K562 (cell line): Measurements from ENCODE around the gene TP73. TPM values are rescaled to one million over a fixed set of nuclear protein-coding genes. Genes with fewer than 3 reads are reported as not detected.

Experiments
- AFF1 ChIP-seq, 2 experiments: fragments of 450-650 bp; IDR thresholded peaks; 2 replicates each; pipeline ENCODE4 v1.6.1; 2018; ENCODE audit warnings: mild to moderate bottlenecking in 2 of 2, low read depth in 1 of 2; ENCODE audit not compliant: partially characterized antibody in 2 of 2
- ATF1 ChIP-seq, 2 experiments: fragments of 450-650 bp in 1 of 2; IDR thresholded peaks; 2 replicates each; pipeline ENCODE4 v1.6.1; 2016; ENCODE audit warnings: missing compliant biosample characterization in 1 of 2, missing genetic modification characterization in 1 of 2
- ATF6 ChIP-seq: sonication (generic); formaldehyde crosslinking; IDR thresholded peaks from 2 replicates; pipeline ENCODE4 v1.4.0; 2020; ENCODE audit warnings: mild to moderate bottlenecking, missing genetic modification reagents
- CBFA2T2 ChIP-seq: fragments of 450-650 bp; conservative IDR thresholded peaks from 2 replicates; pipeline ENCODE4 v1.6.1; 2017; ENCODE audit warnings: mild to moderate bottlenecking
- CREBBP ChIP-seq: IDR thresholded peaks from one replicate; pipeline ENCODE4 v1.6.1; 2012; ENCODE audit warnings: low read depth, mild to moderate bottlenecking, control low read depth, inconsistent platforms, low read length
- FOXA3 ChIP-seq, 2 experiments: fragments of 450-650 bp in 1 of 2; sonication (generic) in 1 of 2; formaldehyde crosslinking; IDR thresholded peaks in 1 of 2; conservative IDR thresholded peaks in 1 of 2; 2 replicates each; pipeline versions ENCODE4 v1.4.0 to v1.8.0; 2020 to 2022; ENCODE audit warnings: mild to moderate bottlenecking in 2 of 2, missing genetic modification reagents in 1 of 2
- KLF1 ChIP-seq: fragments of 450-650 bp; IDR thresholded peaks from 2 replicates; pipeline ENCODE4 v1.6.1; 2016; ENCODE audit warnings: missing genetic modification characterization, missing compliant biosample characterization
- MAZ ChIP-seq, 2 experiments: fragments of 450-650 bp in 1 of 2; sonication (generic) in 1 of 2; formaldehyde crosslinking; IDR thresholded peaks in 1 of 2; conservative IDR thresholded peaks in 1 of 2; 2 replicates each; pipeline versions ENCODE4 v1.4.0 to v1.5.0; 2020; ENCODE audit warnings: mild to moderate bottlenecking in 1 of 2, missing genetic modification reagents in 1 of 2
- SIN3A ChIP-seq, 2 experiments: fragments of 150-350 bp in 1 of 2; IDR thresholded peaks; 2 replicates each; pipeline ENCODE4 v1.6.1; 2011 to 2016; ENCODE audit warnings: borderline replicate concordance in 2 of 2, low read depth in 2 of 2, low read length in 2 of 2, mild to moderate bottlenecking in 2 of 2, moderate library complexity in 2 of 2; ENCODE audit not compliant: control insufficient read depth in 1 of 2
- TRIM28 ChIP-seq: fragments of 450-650 bp; IDR thresholded peaks from 2 replicates; pipeline ENCODE4 v1.6.1; 2017
- WHSC1 ChIP-seq: IDR thresholded peaks from one replicate; pipeline ENCODE4 v1.6.1; 2012; ENCODE audit warnings: low read length, control low read depth, inconsistent platforms
- ZBTB34 ChIP-seq: fragments of 250-450 bp; sonication (Bioruptor Pico); IDR thresholded peaks from 2 replicates; pipeline ENCODE4 v1.8.0; 2021; ENCODE audit warnings: mild to moderate bottlenecking, moderate library complexity
- ZFP91 ChIP-seq: sonication (generic); formaldehyde crosslinking; IDR thresholded peaks from 2 replicates; pipeline ENCODE4 v1.8.0; 2022; ENCODE audit warnings: mild to moderate bottlenecking, missing genetic modification reagents
- ZNF512 ChIP-seq: IDR thresholded peaks from 2 replicates; pipeline ENCODE4 v1.6.1; 2016; ENCODE audit warnings: missing genetic modification characterization, missing compliant biosample characterization
- ZNF584 ChIP-seq: fragments of 200-800 bp; sonication (Bioruptor generic); IDR thresholded peaks from 2 replicates; pipeline ENCODE4 v1.6.1; 2016; ENCODE audit warnings: low read depth, mild to moderate bottlenecking, missing genetic modification characterization, missing compliant biosample characterization
- ZSCAN32 ChIP-seq: fragments of 450-650 bp; formaldehyde crosslinking; IDR thresholded peaks from 2 replicates; pipeline ENCODE4 v1.4.0; 2020; ENCODE audit warnings: mild to moderate bottlenecking, moderate library complexity
- polyA plus RNA-seq, 8 experiments: library from polyadenylated mRNA; depleted of rRNA in 4 of 8; stranded (reverse) in 5 of 8; unstranded in 3 of 8; fragments of >200 nt; fragmentation: Nextera tagmentation in 2 of 8; fragmentation: Illumina TruSeq in 1 of 8; extraction: Ambion mirVana in 2 of 8; extraction: Trizol in 1 of 8; gene quantifications; 2 replicates each; pipeline versions ENCODE4 v1.2.1 to v1.2.3, GENCODE V29; 2011 to 2014; ENCODE audit warnings: inconsistent platforms in 1 of 8, missing spikeins in 1 of 8
- total RNA-seq, 7 experiments: library from RNA; depleted of rRNA in 6 of 7; stranded (reverse); fragments of >200 nt in 6 of 7; fragmentation: Illumina TruSeq in 2 of 7; extraction: Trizol in 2 of 7; gene quantifications; 2 replicates each; pipeline versions ENCODE4 v1.2.1 to v1.2.3, GENCODE V29; 2011 to 2021; ENCODE audit warnings: low replicate concordance in 1 of 7

Gene TP73
- total and polyA plus RNA-seq, 9 of the 15 experiments (the other 6 are each of a cell fraction or from before 2014, with no cell fraction given): 0.07 to 1.6 (median 0.40) TPM; not detected in 2

GRCh38 chr1:3774946-3775489 lies 122.7 kb downstream of the TP73 start (continued):
- 0 out of 2 replicates have a peak, but pooled peaks have one; percentile 21 for TF ChIP-seq ATF6 (CRISPR knock-in tag)
- no peak for TF ChIP-seq ZBTB34
- TF ChIP-seq WHSC1: no peak
- no peak for TF ChIP-seq ZNF512 (tag)
- TF ChIP-seq ZNF584 (CRISPR knock-in tag): no peak
- 0 out of 4 replicates have a peak, but pooled peaks of 1 of the 2 experiments have one; percentile 27 for TF ChIP-seq SIN3A (IDR thresholded peaks at IDR 0.05; ENCODE audit: borderline replicate concordance in 2 of 2, control insufficient read depth in 1 of 2, low read depth in 2 of 2, low read length in 2 of 2)
- TF ChIP-seq AFF1 (IDR thresholded peaks at IDR 0.05; ENCODE audit: low read depth in 1 of 2, partially characterized antibody in 2 of 2): no peak
- no peak for TF ChIP-seq TRIM28
- no peak for TF ChIP-seq ATF1 (CRISPR knock-in tag; IDR thresholded peaks at IDR 0.05)
- no peak for TF ChIP-seq ATF1 (tag; IDR thresholded peaks at IDR 0.05)
- no peak for TF ChIP-seq FOXA3 (CRISPR knock-in tag; conservative IDR thresholded peaks at IDR 0.05 in 1 of 2, IDR thresholded peaks at IDR 0.05 in 1 of 2)
- TF ChIP-seq CBFA2T2: peak; percentile 97
- TF ChIP-seq KLF1 (tag): no peak
- peak in 1 of 2 experiments; percentile 77; a peak in 1 of 4 replicates for TF ChIP-seq MAZ (CRISPR knock-in tag; conservative IDR thresholded peaks at IDR 0.05 in 1 of 2, IDR thresholded peaks at IDR 0.05 in 1 of 2)
- TF ChIP-seq ZSCAN32 (CRISPR knock-in tag): no peak
- no peak for TF ChIP-seq CREBBP
- TF ChIP-seq ZFP91 (CRISPR knock-in tag): no peak
